SK-N-SH (cell line): ENCODE results near the gene UTF1. TPM values are rescaled to one million over a fixed set of nuclear protein-coding genes. Genes with fewer than 3 reads are reported as not detected.

ENCODE experiments used
- CTCF ChIA-PET: fragments of 300-600, 350-600 bp; formaldehyde crosslinking; extraction: SDS; loops from one replicate; lab custom pipeline; 2021; lab: Yijun Ruan, JAX
- POLR2A ChIA-PET: fragments of 350-600 bp; sonication (Branson Sonifier 250); formaldehyde crosslinking; extraction: SDS; loops from one replicate; lab custom pipeline; 2020; ENCODE audit warnings: antibody characterized with exemption, inconsistent platforms; lab: Yijun Ruan, JAX
- DNase-seq: peaks from one replicate; pipeline ENCODE4 v3.0.0; 2012
- H2AFZ ChIP-seq: fragments of 200-600 bp; sonication (generic); 2 replicates; pipeline ENCODE4 v1.8.1; 2016; ENCODE audit warnings: antibody characterized with exemption, mild to moderate bottlenecking, low read depth
- H3F3A ChIP-seq: fragments of 200-600 bp; sonication (generic); replicated peaks from 2 replicates; pipeline ENCODE3; 2016; ENCODE audit warnings: antibody characterized with exemption, mild to moderate bottlenecking; ENCODE audit not compliant: insufficient read depth
- H3K27ac ChIP-seq, 2 experiments: fragments of 200-500 bp in 1 of 2; fragments of 200-600 bp in 1 of 2; sonication (Bioruptor generic) in 1 of 2; sonication (generic), shearing (Covaris generic) in 1 of 2; 2 replicates each; pipeline versions ENCODE4 v1.5.1 to v1.6.1; 2014 to 2016; ENCODE audit warnings: low read depth in 2 of 2, inconsistent platforms in 1 of 2, low read length in 1 of 2, mild to moderate bottlenecking in 1 of 2, mixed read lengths in 1 of 2
- H3K27me3 ChIP-seq: fragments of 200-600 bp; sonication (generic), shearing (Covaris generic); 2 replicates; pipeline ENCODE4 v1.6.1; 2016; ENCODE audit warnings: mixed run types; ENCODE audit not compliant: insufficient read depth
- H3K36me3 ChIP-seq, 2 experiments: fragments of 200-500 bp in 1 of 2; fragments of 200-600 bp in 1 of 2; sonication (Bioruptor generic) in 1 of 2; sonication (generic) in 1 of 2; replicated peaks in 1 of 2; 2 replicates each; pipeline versions ENCODE3 to v1.5.1; 2014 to 2016; ENCODE audit warnings: low read length in 1 of 2, mild to moderate bottlenecking in 1 of 2; ENCODE audit not compliant: insufficient read depth in 2 of 2, control insufficient read depth in 1 of 2
- H3K4me1 ChIP-seq, 2 experiments: fragments of 200-500 bp in 1 of 2; fragments of 200-600 bp in 1 of 2; sonication (Bioruptor generic) in 1 of 2; sonication (generic), shearing (Covaris generic) in 1 of 2; 2 replicates each; pipeline versions ENCODE4 v1.5.1 to v1.6.1; 2014 to 2016; ENCODE audit warnings: low read depth in 1 of 2, low read length in 1 of 2, mixed run types in 1 of 2; ENCODE audit not compliant: insufficient read depth in 2 of 2, control insufficient read depth in 1 of 2
- H3K4me2 ChIP-seq: fragments of 200-600 bp; sonication (generic), shearing (Covaris generic); 2 replicates; pipeline ENCODE4 v1.6.1; 2017; ENCODE audit warnings: mixed run types
- H3K4me3 ChIP-seq, 2 experiments: fragments of 200-500 bp in 1 of 2; fragments of 200-600 bp in 1 of 2; sonication (Bioruptor generic) in 1 of 2; sonication (generic), shearing (Covaris generic) in 1 of 2; 2 replicates each; pipeline versions ENCODE4 v1.5.1 to v1.8.1; 2014 to 2016; ENCODE audit warnings: low read depth in 2 of 2, inconsistent platforms in 1 of 2, low read length in 1 of 2, mild to moderate bottlenecking in 1 of 2, mixed read lengths in 1 of 2, moderate library complexity in 1 of 2
- H3K79me2 ChIP-seq: fragments of 200-600 bp; sonication (generic); 2 replicates; pipeline ENCODE4 v1.8.1; 2017; ENCODE audit warnings: mild to moderate bottlenecking; ENCODE audit not compliant: insufficient read depth
- H3K9ac ChIP-seq: fragments of 200-600 bp; sonication (generic); 2 replicates; pipeline ENCODE4 v1.6.1; 2017; ENCODE audit warnings: mixed run types
- H3K9me2 ChIP-seq: fragments of 200-600 bp; sonication (generic); 2 replicates; pipeline ENCODE4 v1.6.1; 2017; ENCODE audit warnings: mixed run types
- H3K9me3 ChIP-seq: fragments of 200-600 bp; sonication (generic); 2 replicates; pipeline ENCODE4 v1.6.1; 2017; ENCODE audit warnings: mixed run types, mild to moderate bottlenecking, moderate library complexity
- H4K20me1 ChIP-seq: fragments of 200-600 bp; sonication (generic); 2 replicates; pipeline ENCODE4 v1.6.1; 2017; ENCODE audit warnings: mild to moderate bottlenecking, mixed run types; ENCODE audit not compliant: insufficient read depth
- CHD2 ChIP-seq: fragments of 150-350 bp; IDR thresholded peaks from 2 replicates; pipeline ENCODE4 v1.6.1; 2018; ENCODE audit warnings: low read length; ENCODE audit not compliant: partially characterized antibody
- ELF1 ChIP-seq: IDR thresholded peaks from 2 replicates; pipeline ENCODE4 v1.4.0; 2012
- EP300 ChIP-seq, 2 experiments: IDR thresholded peaks; 2 replicates each; pipeline versions ENCODE4 v1.4.0 to v1.6.1; 2012; ENCODE audit warnings: borderline replicate concordance in 1 of 2, low read depth in 1 of 2, low read length in 1 of 2
- EZH2phosphoT487 ChIP-seq: fragments of 200-600 bp; sonication (generic); IDR thresholded peaks from 2 replicates; pipeline ENCODE4 v1.6.1; 2017; ENCODE audit warnings: low read depth, mixed run types, mild to moderate bottlenecking, antibody characterized with exemption, moderate library complexity, borderline replicate concordance
- FOXJ3 ChIP-seq: sonication (generic); formaldehyde crosslinking; IDR thresholded peaks from 2 replicates; pipeline ENCODE4 v1.5.1; 2020; ENCODE audit warnings: mild to moderate bottlenecking, missing genetic modification reagents
- MXI1 ChIP-seq: IDR thresholded peaks from 2 replicates; pipeline ENCODE4 v1.6.1; 2012; ENCODE audit warnings: mild to moderate bottlenecking, low read depth, low read length, improper control_type of control experiment
- PBX3 ChIP-seq: IDR thresholded peaks from 2 replicates; pipeline ENCODE4; 2012
- REST ChIP-seq: IDR thresholded peaks from 2 replicates; pipeline ENCODE4 v1.6.1; 2012; ENCODE audit warnings: mild to moderate bottlenecking, low read depth, low read length, moderate library complexity
- RFX5 ChIP-seq: IDR thresholded peaks from 2 replicates; pipeline ENCODE4 v1.6.1; 2012; ENCODE audit warnings: mild to moderate bottlenecking, improper control_type of control experiment, low read length
- SMC3 ChIP-seq: IDR thresholded peaks from 2 replicates; pipeline ENCODE4 v1.6.1; 2012; ENCODE audit warnings: low read depth, low read length, improper control_type of control experiment
- WGBS: methylation state at CpG from one replicate; pipeline ENCODE4 v1.1.6; 2017; ENCODE audit warnings: low lambda C conversion rate; 5-methylcytosine and 5-hydroxymethylcytosine counted together
- polyA plus RNA-seq, 3 experiments: library from polyadenylated mRNA; depleted of rRNA; stranded (reverse); fragments of >200 nt; gene quantifications; 2 replicates each; pipeline ENCODE4 v1.2.3, GENCODE V29; 2012
- TF ChIP-seq, protein P1 (sequence below): IDR thresholded peaks from 2 replicates; pipeline ENCODE4 v1.4.0; 2012; ENCODE audit warnings: low read depth
- TF ChIP-seq, protein P2 (sequence below): fragments of 150-350 bp; IDR thresholded peaks from 2 replicates; pipeline ENCODE4 v1.6.1; 2016; ENCODE audit warnings: mild to moderate bottlenecking, low read depth, low read length

The UTF1 gene
- polyA plus RNA-seq, 1 of the 3 experiments (the other 2 are of a cell fraction), result not detected

DNA sequence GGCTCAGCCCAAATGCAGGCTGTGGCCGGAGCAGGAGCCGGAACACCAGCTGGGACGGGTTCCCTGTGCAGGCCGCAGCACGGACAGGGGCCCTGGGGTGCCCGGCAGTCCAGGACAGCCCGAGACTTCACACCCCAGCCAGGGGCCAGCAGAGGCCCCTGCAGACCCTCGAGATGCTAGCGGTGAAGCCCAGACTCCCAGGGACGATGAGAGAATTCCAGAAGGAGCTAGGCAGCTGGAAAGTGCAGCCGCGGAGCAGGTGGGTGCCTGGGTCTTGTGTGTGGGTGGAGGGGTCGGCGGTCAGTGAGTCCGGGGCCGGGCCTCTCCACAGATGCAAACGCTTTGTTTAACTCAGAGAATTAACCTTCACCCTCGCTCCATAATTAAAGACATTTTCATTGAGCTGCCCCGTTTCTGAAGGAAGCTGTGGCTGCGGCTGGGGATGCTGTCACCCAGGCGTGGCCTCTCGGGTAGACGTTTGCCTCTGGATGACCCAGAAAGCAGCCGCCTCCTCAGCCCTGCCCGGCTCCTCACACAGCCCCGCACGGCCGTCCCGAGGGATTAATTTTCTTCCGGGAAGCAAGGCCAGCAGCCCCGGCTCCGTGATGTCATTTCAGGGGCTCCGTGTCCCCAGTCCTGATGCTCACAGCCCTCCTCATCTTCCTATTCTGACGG, 43.5 kb upstream of the UTF1 start:
- WGBS, result 67% methylated on average over 20 of the region's 34 CpGs
- no peak overlapping the region for H2AFZ ChIP-seq

More for the DNA sequence above, 43.5 kb upstream of the UTF1 start:
- Histone ChIP-seq H3K27ac (no peak overlapping the region), H3K9me3 (no peaks in the 10 kb centered on the region), H3K36me3 (no peaks in the 10 kb centered on the region), H3K4me2 (no peak overlapping the region), H3K27me3 (no peaks in the 10 kb centered on the region), H3K4me1 (no peaks in the 10 kb centered on the region), H3K79me2 (no peaks in the 10 kb centered on the region), H3K4me3 (no peak overlapping the region), H3K9ac (no peak overlapping the region), H3F3A (no peaks in the 10 kb centered on the region), H3K9me2 (no peaks in the 10 kb centered on the region)
- POLR2A ChIA-PET, result no interaction called here
- CTCF ChIA-PET, result interaction anchor here (1.5 kb wide), 1 partner anchor 43 kb away, joined by 5 read pairs; no protein-coding TSS in a partner anchor
- DNase-seq, result no peak
- no peak for TF ChIP-seq EP300 (IDR thresholded peaks at IDR 0.05; ENCODE audit: borderline replicate concordance in 1 of 2, low read depth in 1 of 2, low read length in 1 of 2)
- TF ChIP-seq, protein P1, sequence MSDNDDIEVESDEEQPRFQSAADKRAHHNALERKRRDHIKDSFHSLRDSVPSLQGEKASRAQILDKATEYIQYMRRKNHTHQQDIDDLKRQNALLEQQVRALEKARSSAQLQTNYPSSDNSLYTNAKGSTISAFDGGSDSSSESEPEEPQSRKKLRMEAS, result no peak
- no peak for TF ChIP-seq SMC3
- no peak for TF ChIP-seq RFX5
- no peak for TF ChIP-seq PBX3
- no peak for TF ChIP-seq ELF1
- no peak for TF ChIP-seq MXI1
- no peak for TF ChIP-seq REST
- no peak for TF ChIP-seq CHD2
- TF ChIP-seq EZH2phosphoT487, result no peak
- TF ChIP-seq, protein P2, sequence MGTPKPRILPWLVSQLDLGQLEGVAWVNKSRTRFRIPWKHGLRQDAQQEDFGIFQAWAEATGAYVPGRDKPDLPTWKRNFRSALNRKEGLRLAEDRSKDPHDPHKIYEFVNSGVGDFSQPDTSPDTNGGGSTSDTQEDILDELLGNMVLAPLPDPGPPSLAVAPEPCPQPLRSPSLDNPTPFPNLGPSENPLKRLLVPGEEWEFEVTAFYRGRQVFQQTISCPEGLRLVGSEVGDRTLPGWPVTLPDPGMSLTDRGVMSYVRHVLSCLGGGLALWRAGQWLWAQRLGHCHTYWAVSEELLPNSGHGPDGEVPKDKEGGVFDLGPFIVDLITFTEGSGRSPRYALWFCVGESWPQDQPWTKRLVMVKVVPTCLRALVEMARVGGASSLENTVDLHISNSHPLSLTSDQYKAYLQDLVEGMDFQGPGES, result no peak
- no peak for TF ChIP-seq FOXJ3 (CRISPR knock-in tag)
- TF ChIP-seq, all 33 proteins: peak for 0
- H4K20me1 ChIP-seq, result no peaks in the 10 kb centered on the region
